GM12892 (cell line): ENCODE data around the gene NKAIN2.

Experiments
- POLR2A ChIP-seq: IDR thresholded peaks from 2 replicates; pipeline ENCODE4 v1.6.1; 2011; ENCODE audit warnings: low read depth, low read length, control low read depth
- POLR2AphosphoS5 ChIP-seq: IDR thresholded peaks from 2 replicates; pipeline ENCODE4 v1.6.1; 2011; ENCODE audit warnings: low read depth, low read length, control low read depth
- TAF1 ChIP-seq: IDR thresholded peaks from 2 replicates; pipeline ENCODE4 v1.6.1; 2011; ENCODE audit warnings: low read depth, mild to moderate bottlenecking, control low read depth, low read length, borderline replicate concordance

- no peak for TF ChIP-seq POLR2A
- TF ChIP-seq POLR2AphosphoS5, result no peak
- no peak for TF ChIP-seq TAF1
Observed at GRCh38 chr6:124036384-124036783, 232.7 kb downstream of the NKAIN2 start.
